DOHH2 (cell line): ENCODE results near the gene PHACTR1.

Experiments used
- H3F3A ChIP-seq: fragments of 200-600 bp; sonication (generic), shearing (Covaris generic); 2 replicates; pipeline ENCODE4 v1.6.0; 2016; ENCODE audit warnings: antibody characterized with exemption, mild to moderate bottlenecking; ENCODE audit not compliant: control insufficient read depth, insufficient read depth
- H3K27ac ChIP-seq: fragments of 200-600 bp; sonication (generic); 2 replicates; pipeline ENCODE4 v1.5.1; 2014; ENCODE audit warnings: low read depth, mild to moderate bottlenecking, low read length, moderate library complexity
- H3K27me3 ChIP-seq: fragments of 200-600 bp; sonication (generic); 2 replicates; pipeline ENCODE4 v1.6.1; 2014; ENCODE audit warnings: mild to moderate bottlenecking, low read length, mixed read lengths; ENCODE audit not compliant: control insufficient read depth
- H3K36me3 ChIP-seq: fragments of 200-600 bp; sonication (generic); 2 replicates; pipeline ENCODE4 v1.6.1; 2014; ENCODE audit warnings: mild to moderate bottlenecking, low read length, moderate library complexity, mixed read lengths; ENCODE audit not compliant: control insufficient read depth
- H3K4me1 ChIP-seq: fragments of 200-600 bp; sonication (generic); 2 replicates; pipeline ENCODE4 v1.6.1; 2014; ENCODE audit warnings: mild to moderate bottlenecking, low read length, mixed read lengths; ENCODE audit not compliant: control insufficient read depth
- H3K4me2 ChIP-seq: fragments of 200-600 bp; sonication (generic); 2 replicates; pipeline ENCODE4 v1.6.0; 2014; ENCODE audit warnings: mild to moderate bottlenecking, low read length, moderate library complexity
- H3K4me3 ChIP-seq: fragments of 200-600 bp; sonication (generic); 2 replicates; pipeline ENCODE4 v1.5.1; 2014; ENCODE audit warnings: mild to moderate bottlenecking, low read length, mixed read lengths
- H3K79me2 ChIP-seq: fragments of 200-600 bp; sonication (generic); 2 replicates; pipeline ENCODE4 v1.6.1; 2014; ENCODE audit warnings: mild to moderate bottlenecking, low read length, mixed read lengths; ENCODE audit not compliant: control insufficient read depth
- H3K9me2 ChIP-seq: fragments of 200-600 bp; sonication (generic); replicated peaks from 2 replicates; pipeline ENCODE4 v1.6.1; 2014; ENCODE audit warnings: mild to moderate bottlenecking, low read length, mixed read lengths; ENCODE audit not compliant: control insufficient read depth
- H3K9me3 ChIP-seq: fragments of 200-600 bp; sonication (generic); 2 replicates; pipeline ENCODE4 v1.6.1; 2014; ENCODE audit warnings: antibody characterized with exemption, low read length, mixed read lengths; ENCODE audit not compliant: control insufficient read depth, insufficient read depth
- H4K20me1 ChIP-seq: fragments of 200-600 bp; sonication (generic); 2 replicates; pipeline ENCODE4 v1.6.0; 2014; ENCODE audit warnings: low read depth, mild to moderate bottlenecking, antibody characterized with exemption, low read length, moderate library complexity; ENCODE audit not compliant: control insufficient read depth, insufficient read depth
- EZH2phosphoT487 ChIP-seq: fragments of 200-600 bp; sonication (generic); IDR thresholded peaks from 2 replicates; pipeline ENCODE4 v1.6.1; 2017; ENCODE audit warnings: borderline replicate concordance, mild to moderate bottlenecking, antibody characterized with exemption, low read length, moderate library complexity, mixed read lengths
- TF ChIP-seq, protein P1 (sequence below): fragments of 200-600 bp; sonication (generic); IDR thresholded peaks from one replicate; pipeline ENCODE4 v1.5.1; 2014; ENCODE audit warnings: antibody characterized with exemption, mild to moderate bottlenecking, low read depth, low read length; ENCODE audit not compliant: poor library complexity, severe bottlenecking

Gene PHACTR1

DNA sequence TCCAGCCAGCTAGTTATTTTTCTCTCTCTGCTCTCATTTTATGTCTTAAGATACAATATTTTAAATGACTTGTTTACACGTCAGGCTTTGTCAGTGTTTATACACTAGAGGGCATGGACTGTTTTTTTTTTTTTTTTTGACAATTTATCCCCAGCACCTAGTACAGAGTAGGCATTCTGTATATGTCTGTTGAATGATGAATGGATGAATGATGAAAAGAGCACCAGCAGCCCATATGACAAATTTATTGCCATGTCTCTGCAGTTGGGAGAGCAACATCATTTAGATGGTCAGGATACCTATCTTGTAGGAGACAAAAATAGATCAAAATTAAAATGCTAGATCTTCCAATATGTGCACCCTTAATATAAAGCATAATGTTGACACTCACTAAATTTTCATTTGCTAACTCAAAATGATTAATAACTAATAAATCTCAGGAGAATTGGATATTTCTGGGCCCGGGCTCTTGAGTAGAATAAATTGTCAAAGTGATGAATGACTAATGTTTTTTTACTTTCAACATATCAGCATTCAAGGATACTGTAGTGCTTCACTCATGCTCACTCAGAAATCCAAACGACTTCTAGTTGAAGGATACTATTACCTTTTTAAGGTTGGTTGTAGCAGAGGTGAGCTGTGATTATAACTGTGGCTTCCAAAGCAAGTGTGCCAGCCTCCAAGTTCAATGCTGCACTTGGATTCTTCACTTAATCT, 200.0 kb downstream of the PHACTR1 start:
- Histone ChIP-seq H3K4me3 (no peak overlapping the region), H3F3A (no peaks in the 10 kb centered on the region), H4K20me1 (no peaks in the 10 kb centered on the region), H3K27ac (no peak overlapping the region), H3K27me3 (0 out of 2 replicates have a peak, but pooled peaks cover 4% of the 10 kb centered on the region), H3K79me2 (no peaks in the 10 kb centered on the region), H3K4me1 (no peaks in the 10 kb centered on the region), H3K4me2 (no peak overlapping the region), H3K36me3 (no peaks in the 10 kb centered on the region), H3K9me3 (no peaks in the 10 kb centered on the region), H3K9me2 (no peaks in the 10 kb centered on the region)
- TF ChIP-seq, protein P1, sequence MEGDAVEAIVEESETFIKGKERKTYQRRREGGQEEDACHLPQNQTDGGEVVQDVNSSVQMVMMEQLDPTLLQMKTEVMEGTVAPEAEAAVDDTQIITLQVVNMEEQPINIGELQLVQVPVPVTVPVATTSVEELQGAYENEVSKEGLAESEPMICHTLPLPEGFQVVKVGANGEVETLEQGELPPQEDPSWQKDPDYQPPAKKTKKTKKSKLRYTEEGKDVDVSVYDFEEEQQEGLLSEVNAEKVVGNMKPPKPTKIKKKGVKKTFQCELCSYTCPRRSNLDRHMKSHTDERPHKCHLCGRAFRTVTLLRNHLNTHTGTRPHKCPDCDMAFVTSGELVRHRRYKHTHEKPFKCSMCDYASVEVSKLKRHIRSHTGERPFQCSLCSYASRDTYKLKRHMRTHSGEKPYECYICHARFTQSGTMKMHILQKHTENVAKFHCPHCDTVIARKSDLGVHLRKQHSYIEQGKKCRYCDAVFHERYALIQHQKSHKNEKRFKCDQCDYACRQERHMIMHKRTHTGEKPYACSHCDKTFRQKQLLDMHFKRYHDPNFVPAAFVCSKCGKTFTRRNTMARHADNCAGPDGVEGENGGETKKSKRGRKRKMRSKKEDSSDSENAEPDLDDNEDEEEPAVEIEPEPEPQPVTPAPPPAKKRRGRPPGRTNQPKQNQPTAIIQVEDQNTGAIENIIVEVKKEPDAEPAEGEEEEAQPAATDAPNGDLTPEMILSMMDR, result no peak
- no peak for TF ChIP-seq EZH2phosphoT487

DNA sequence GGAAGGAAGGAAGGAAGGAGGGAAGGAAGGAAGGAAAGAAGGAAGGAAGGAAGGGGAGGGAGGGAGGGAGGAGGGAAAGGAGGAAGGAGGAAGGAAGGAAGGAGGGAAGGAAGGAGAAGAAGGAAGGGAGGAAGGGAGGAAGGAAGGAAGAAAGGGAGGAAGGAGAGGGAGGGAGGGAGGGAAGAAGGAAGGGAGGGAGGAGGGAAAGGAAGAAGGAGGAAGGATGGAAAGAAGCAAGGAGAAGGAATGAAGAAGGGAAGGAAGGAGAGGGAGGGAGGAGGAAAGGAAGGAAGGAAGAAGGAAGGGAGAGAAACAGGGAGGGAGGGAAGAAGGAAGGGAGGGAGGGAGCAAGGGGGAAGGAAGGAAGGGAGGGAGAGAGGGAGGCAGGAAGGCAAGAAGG, 204.9 kb downstream of the PHACTR1 start:
- no peaks in the 10 kb centered on the region for H3K4me1 ChIP-seq
- no peaks in the 10 kb centered on the region for H3K9me2 ChIP-seq
- no peaks in the 10 kb centered on the region for H3K9me3 ChIP-seq
- no peaks in the 10 kb centered on the region; the same call in 1 of the 2 replicates for H3K27me3 ChIP-seq
- no peak for TF ChIP-seq EZH2phosphoT487
- TF ChIP-seq, protein P1, result no peak
- no peaks in the 10 kb centered on the region for H3F3A ChIP-seq
- H3K4me2 ChIP-seq, result no peak overlapping the region
- no peak overlapping the region for H3K4me3 ChIP-seq
- H4K20me1 ChIP-seq, result no peaks in the 10 kb centered on the region
- H3K27ac ChIP-seq, result no peak overlapping the region
- H3K79me2 ChIP-seq, result no peaks in the 10 kb centered on the region
- no peaks in the 10 kb centered on the region for H3K36me3 ChIP-seq

DNA sequence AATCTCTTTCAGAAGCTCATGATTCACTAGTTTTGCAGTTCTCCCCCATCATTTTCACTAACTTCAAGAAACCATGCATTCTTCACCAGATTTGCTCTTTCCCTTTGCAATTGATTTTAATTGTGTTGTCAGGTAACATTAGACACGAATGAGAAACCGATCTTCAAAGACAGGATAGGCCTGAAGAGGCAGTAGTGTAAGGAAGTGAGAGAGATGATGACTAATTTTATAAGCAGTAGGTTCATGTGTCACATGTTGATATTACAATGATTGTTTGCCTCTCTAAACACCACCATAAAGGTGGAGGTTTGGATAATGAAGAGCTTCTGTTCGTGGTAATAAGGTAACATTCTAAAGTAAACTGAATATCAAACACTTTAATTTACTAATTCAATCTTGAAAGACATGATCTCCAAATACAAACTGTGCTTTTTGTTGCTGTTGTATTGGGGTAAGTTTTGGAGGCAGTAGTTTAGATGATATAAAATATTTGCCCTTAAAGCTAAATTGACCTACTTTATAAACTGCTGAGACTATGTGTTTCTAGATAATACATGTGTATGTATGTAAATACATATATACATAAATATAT, 207.2 kb downstream of the PHACTR1 start:
- Histone ChIP-seq H4K20me1 (no peaks in the 10 kb centered on the region), H3K9me2 (no peaks in the 10 kb centered on the region), H3K4me3 (no peak overlapping the region), H3K4me1 (no peaks in the 10 kb centered on the region), H3K36me3 (no peaks in the 10 kb centered on the region), H3K27ac (no peak overlapping the region), H3K4me2 (no peak overlapping the region), H3K79me2 (no peaks in the 10 kb centered on the region), H3K9me3 (no peaks in the 10 kb centered on the region), H3F3A (no peaks in the 10 kb centered on the region), H3K27me3 (peaks cover 3% of the 10 kb centered on the region; the same call in 1 of the 2 replicates)
- TF ChIP-seq, protein P1, result no peak
- TF ChIP-seq EZH2phosphoT487, result no peak
